ENCODE results near the gene ACADL. TPM values are rescaled to one million over a fixed set of nuclear protein-coding genes. Genes with fewer than 3 reads are reported as not detected.

ACADL gene
- total RNA-seq, 1 donor from 2014 or later: not detected

DNA sequence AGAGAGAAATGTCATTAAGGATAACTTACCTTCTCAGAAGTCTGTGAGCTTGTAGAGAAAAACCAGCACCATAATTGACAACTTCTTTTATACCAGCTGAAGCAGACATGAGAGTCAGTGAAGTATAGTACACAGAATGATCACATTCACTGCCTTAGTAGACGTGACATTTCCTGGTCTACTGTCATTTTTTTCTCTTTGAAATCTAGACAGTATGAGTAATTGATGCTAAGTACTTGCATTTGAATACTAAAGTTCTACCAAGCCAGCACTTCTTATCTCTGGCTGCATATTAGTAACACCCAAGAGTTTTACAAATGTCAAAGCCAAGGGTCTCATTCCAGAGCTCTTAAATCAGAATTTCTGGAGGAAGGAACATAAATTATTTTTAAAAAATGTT is 25.4 kb upstream of the ACADL start:
- DNase-seq (ENCODE audit: low spot score): no peak
- H3K4me1 Mint-ChIP-seq (ENCODE audit: low read depth): no peaks in the 10 kb centered on the region
- H3K36me3 Mint-ChIP-seq (ENCODE audit: low read depth): no peaks in the 10 kb centered on the region
- TF ChIP-seq, protein P1, sequence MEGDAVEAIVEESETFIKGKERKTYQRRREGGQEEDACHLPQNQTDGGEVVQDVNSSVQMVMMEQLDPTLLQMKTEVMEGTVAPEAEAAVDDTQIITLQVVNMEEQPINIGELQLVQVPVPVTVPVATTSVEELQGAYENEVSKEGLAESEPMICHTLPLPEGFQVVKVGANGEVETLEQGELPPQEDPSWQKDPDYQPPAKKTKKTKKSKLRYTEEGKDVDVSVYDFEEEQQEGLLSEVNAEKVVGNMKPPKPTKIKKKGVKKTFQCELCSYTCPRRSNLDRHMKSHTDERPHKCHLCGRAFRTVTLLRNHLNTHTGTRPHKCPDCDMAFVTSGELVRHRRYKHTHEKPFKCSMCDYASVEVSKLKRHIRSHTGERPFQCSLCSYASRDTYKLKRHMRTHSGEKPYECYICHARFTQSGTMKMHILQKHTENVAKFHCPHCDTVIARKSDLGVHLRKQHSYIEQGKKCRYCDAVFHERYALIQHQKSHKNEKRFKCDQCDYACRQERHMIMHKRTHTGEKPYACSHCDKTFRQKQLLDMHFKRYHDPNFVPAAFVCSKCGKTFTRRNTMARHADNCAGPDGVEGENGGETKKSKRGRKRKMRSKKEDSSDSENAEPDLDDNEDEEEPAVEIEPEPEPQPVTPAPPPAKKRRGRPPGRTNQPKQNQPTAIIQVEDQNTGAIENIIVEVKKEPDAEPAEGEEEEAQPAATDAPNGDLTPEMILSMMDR (IDR thresholded peaks at IDR 0.05): no peak
- H3K27me3 Mint-ChIP-seq (ENCODE audit: low read depth): peaks cover 14% of the 10 kb centered on the region
- H3K9me3 Mint-ChIP-seq (ENCODE audit: low read depth): no peaks in the 10 kb centered on the region
- no peak overlapping the region for H3K4me3 Mint-ChIP-seq (ENCODE audit: unreplicated experiment)
- H3K27ac Mint-ChIP-seq (ENCODE audit: unreplicated experiment): no peak overlapping the region

DNA sequence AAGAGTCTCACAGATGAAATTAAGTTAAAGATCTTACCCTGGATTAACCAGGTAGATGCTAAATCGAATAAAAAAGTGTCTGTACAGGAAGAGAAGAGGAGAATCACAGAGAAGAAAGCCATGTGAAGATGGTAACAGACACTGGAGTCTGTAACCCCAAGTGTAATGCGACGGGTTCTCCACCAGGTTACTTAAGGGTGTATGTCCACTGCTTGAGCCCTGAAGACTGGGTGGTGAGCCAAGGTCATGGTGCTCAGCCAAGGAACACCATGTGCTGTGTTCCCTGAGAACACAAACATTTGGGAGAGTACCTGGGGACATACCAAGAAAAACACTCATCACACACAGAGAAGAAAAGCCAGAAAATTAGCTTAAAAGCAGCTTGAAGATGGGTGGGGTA is 8.2 kb upstream of the ACADL start:
- Mint-ChIP-seq H3K4me3 (ENCODE audit: unreplicated experiment) (no peak overlapping the region), H3K27me3 (ENCODE audit: low read depth) (peaks cover 53% of the 10 kb centered on the region), H3K36me3 (ENCODE audit: low read depth) (no peaks in the 10 kb centered on the region), H3K27ac (ENCODE audit: unreplicated experiment) (no peak overlapping the region), H3K9me3 (ENCODE audit: low read depth) (no peaks in the 10 kb centered on the region), H3K4me1 (ENCODE audit: low read depth) (no peaks in the 10 kb centered on the region)
- TF ChIP-seq, protein P1 (IDR thresholded peaks at IDR 0.05): no peak
- no peak for DNase-seq (ENCODE audit: low spot score)

GRCh38 chr2:210230984-210231383 is 5.7 kb upstream of the ACADL start:
- TF ChIP-seq, protein P1 (IDR thresholded peaks at IDR 0.05): no peak
- Mint-ChIP-seq H3K36me3 (ENCODE audit: low read depth) (no peaks in the 10 kb centered on the region), H3K4me3 (ENCODE audit: unreplicated experiment) (no peak overlapping the region), H3K27ac (ENCODE audit: unreplicated experiment) (no peak overlapping the region), H3K9me3 (ENCODE audit: low read depth) (no peaks in the 10 kb centered on the region), H3K4me1 (ENCODE audit: low read depth) (peaks cover 4% of the 10 kb centered on the region), H3K27me3 (ENCODE audit: low read depth) (peaks cover 52% of the 10 kb centered on the region)
- no peak for DNase-seq (ENCODE audit: low spot score)

DNA sequence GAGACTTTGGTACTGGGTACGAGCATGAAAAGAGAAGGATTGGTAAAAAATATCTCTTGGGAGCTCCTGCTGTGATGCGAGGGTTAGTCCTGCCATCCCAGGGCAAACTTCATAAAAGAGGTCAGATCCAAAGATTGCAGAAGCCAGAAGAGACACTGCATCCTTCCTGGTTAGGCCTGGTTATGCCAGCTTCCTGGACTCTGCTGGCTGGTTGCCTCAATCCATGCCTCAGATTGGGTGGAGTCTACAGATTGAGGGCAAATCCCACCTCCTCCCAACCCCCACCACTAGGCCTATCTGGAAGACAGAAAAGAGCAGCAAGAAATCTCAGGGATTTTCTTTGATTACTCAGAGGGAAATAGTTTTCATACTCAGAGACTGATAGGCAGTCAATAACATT is 5.3 kb upstream of the ACADL start:
- no peaks in the 10 kb centered on the region for H3K36me3 Mint-ChIP-seq (ENCODE audit: low read depth)
- H3K9me3 Mint-ChIP-seq (ENCODE audit: low read depth): no peaks in the 10 kb centered on the region
- TF ChIP-seq, protein P1 (IDR thresholded peaks at IDR 0.05): no peak
- H3K27ac Mint-ChIP-seq (ENCODE audit: unreplicated experiment): no peak overlapping the region
- DNase-seq (ENCODE audit: low spot score): no peak
- H3K27me3 Mint-ChIP-seq (ENCODE audit: low read depth): peaks cover 52% of the 10 kb centered on the region
- no peak overlapping the region for H3K4me3 Mint-ChIP-seq (ENCODE audit: unreplicated experiment)
- peaks cover 6% of the 10 kb centered on the region for H3K4me1 Mint-ChIP-seq (ENCODE audit: low read depth)

DNA sequence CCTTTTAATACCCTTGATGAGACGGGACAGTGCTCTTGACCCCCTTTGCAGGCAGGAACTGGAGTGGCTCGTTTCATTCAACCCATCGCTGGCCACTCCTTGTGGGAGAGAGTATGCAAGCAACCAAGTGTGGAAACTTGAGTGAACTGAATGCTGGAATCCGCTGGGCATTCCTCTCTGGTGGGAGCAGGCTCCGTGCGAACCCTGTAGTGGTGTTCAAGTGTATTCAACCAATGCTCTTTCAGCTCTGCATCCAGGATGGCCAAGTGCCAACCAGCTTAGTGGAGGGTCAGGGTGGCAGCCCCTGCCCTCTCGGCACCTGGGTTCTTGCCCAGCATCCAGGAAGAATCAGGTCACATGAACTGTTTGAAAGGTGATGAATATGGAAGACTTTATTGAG is 3.3 kb upstream of the ACADL start:
- TF ChIP-seq, protein P1 (IDR thresholded peaks at IDR 0.05): no peak
- H3K27me3 Mint-ChIP-seq (ENCODE audit: low read depth): peaks cover 55% of the 10 kb centered on the region

More for the DNA sequence above, 3.3 kb upstream of the ACADL start:
- Mint-ChIP-seq H3K27ac (ENCODE audit: unreplicated experiment) (no peak overlapping the region), H3K36me3 (ENCODE audit: low read depth) (no peaks in the 10 kb centered on the region), H3K9me3 (ENCODE audit: low read depth) (no peaks in the 10 kb centered on the region), H3K4me3 (ENCODE audit: unreplicated experiment) (no peak overlapping the region), H3K4me1 (ENCODE audit: low read depth) (peaks cover 12% of the 10 kb centered on the region)
- DNase-seq (ENCODE audit: low spot score): no peak
